ENCODE results near the gene ARHGAP42.

GRCh38 chr11:100887659-100888058 lies 200.6 kb downstream of the ARHGAP42 start:
- TF ChIP-seq, protein P1, sequence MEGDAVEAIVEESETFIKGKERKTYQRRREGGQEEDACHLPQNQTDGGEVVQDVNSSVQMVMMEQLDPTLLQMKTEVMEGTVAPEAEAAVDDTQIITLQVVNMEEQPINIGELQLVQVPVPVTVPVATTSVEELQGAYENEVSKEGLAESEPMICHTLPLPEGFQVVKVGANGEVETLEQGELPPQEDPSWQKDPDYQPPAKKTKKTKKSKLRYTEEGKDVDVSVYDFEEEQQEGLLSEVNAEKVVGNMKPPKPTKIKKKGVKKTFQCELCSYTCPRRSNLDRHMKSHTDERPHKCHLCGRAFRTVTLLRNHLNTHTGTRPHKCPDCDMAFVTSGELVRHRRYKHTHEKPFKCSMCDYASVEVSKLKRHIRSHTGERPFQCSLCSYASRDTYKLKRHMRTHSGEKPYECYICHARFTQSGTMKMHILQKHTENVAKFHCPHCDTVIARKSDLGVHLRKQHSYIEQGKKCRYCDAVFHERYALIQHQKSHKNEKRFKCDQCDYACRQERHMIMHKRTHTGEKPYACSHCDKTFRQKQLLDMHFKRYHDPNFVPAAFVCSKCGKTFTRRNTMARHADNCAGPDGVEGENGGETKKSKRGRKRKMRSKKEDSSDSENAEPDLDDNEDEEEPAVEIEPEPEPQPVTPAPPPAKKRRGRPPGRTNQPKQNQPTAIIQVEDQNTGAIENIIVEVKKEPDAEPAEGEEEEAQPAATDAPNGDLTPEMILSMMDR (conservative IDR thresholded peaks at IDR 0.05; ENCODE audit: low read depth, low read length), result no peak
- TF ChIP-seq EZH2 (IDR thresholded peaks at IDR 0.05; ENCODE audit: borderline replicate concordance, low read depth, low read length, poor library complexity, severe bottlenecking), result no peak

Measured in A673 (cell line).